NCI-H524 (cell line): ENCODE data around the gene TNNI2.
"Not testable (repeated sequence)": the region's sequence is repeated elsewhere in the genome, so short reads cannot be mapped to it uniquely, and the experiment has no call there.

ENCODE experiments used
- DNase-seq, 2 experiments: peaks; one replicate each; lab custom pipeline; 2025; lab: John Stamatoyannopoulos, UW

Gene TNNI2

DNA sequence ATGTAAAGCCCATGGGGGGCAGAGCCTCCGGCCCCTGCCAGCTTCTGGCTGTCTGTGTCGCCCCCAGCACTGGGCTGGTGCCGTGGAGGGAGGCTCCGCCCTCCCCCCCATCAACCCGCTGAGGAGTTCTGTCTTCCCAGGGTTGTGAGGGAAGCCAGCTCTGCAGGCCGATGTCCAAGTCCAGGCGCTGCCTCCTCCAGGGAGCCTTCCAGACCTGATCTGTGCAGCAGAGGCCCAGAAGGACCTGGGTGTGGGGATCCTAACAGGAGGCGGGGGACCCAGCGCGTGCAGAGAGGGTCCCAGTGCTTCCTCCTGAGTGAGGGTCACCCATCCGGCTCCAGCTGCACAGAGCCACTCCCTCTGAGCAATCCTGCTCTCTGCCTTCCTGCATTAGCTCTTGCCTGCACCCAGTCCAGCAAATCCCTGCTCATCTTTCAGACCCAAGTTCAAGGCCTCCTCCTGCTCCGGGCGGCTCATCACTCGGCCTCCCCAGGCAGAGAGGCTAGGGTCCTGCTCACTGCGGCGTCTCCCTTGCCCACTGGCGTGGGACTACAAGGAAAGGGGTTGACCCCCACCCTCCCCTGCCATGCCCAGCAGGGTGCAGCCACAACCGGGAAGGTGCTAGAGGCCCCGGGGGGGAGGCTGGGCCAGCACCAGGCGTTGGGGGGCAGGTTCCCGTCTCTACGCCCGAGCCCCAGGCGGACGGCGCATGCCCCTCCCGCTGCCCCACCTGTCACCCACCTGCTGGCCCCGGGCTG is 36.5 kb downstream of the TNNI2 start:
- DNase-seq: peak in 1 of 2 experiments; percentile 30

- not testable (repeated sequence) for DNase-seq
These were observed 37.1 kb downstream of the TNNI2 start for GRCh38 chr11:1875851-1876301.

GRCh38 chr11:1876361-1877063 is 37.7 kb downstream of the TNNI2 start:
- no peak for DNase-seq

DNA sequence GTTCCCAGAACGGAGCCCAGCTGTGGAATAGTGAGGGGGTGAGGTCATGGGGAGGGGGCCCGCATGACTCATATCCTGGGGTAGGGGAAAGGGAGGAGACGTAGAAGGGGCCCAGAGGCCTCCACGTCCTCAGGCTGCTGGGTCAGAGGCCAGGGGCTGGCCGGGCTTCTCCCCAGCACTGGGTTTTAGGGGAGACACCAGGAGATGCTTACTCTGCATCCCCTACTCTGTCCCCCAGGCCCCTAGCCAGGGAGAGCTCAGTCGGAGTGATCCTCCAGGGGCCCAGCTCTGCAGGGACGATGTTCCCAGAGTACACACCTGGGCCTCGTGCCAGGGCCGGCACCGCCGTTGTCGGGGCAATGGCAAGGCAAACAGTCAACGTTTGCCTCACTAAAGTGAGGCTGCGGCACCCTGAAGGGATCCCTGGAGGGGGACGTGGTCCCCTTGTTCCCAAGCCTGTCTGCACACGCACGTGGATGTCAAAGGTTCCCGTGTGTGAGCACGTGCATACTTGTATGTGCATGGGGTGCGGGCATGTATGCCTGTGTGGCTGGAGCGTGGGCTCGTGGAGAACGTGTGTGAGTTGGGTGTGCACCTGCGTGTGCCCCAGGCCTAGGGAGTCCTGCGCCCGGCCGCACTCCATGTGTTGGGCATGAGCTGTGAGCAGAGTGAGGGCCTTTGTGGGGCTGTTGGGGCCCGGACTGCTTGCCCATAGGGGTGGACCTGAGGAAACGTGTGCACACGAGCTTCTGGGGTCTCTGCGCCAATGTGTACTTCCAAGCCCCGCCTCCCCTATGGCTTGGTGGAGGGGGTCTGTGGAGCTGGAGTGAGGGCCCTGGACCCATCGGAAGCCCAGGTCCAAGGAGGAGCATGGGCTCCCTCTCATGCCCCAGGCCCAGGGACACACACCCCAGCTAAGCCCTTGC is 38.7 kb downstream of the TNNI2 start:
- DNase-seq: no peak

DNA sequence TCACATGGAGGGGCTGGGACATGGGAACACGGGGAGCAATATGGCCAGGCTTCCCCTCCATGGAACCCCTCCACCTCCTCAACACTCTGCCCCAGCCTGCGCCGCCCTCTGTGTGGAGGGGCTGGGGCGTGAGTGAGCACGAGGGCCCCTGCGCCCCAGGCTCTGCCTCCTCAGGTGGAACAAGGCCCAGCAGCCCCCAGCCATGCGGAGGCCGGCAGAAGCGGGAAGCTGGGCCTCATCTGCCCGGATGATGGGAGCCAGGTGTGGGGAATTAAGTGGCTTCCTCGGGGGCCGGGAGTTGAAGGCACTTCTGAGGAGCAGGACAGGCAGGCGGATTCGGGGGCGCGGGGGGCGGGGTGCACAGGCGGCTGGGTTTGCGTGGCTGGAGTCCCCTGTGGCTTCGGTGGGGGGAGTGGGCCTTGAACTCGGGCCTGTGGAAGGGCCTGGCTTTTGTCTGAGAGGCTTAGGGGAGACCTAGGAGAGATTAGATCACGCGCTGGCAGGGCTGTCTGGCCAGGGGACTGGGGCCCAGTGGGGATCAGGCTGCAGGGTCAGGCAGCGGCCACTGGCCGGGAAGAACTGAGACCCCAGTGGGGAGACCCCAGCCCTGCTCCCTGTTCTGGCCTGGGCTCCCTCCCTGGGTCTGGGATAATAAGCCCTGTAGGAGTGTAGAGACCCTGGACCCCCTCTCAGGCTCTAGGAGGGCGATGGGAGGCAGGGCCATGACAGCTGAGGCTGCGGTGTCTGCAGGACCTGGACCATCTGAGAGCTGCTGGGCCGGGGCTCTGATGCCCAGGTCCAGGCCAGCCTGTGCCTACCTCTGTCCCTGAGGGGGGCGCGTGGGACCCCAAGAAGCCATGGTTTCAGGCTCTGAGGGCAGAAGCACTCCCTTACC is 39.6 kb downstream of the TNNI2 start:
- DNase-seq: no peak

DNA sequence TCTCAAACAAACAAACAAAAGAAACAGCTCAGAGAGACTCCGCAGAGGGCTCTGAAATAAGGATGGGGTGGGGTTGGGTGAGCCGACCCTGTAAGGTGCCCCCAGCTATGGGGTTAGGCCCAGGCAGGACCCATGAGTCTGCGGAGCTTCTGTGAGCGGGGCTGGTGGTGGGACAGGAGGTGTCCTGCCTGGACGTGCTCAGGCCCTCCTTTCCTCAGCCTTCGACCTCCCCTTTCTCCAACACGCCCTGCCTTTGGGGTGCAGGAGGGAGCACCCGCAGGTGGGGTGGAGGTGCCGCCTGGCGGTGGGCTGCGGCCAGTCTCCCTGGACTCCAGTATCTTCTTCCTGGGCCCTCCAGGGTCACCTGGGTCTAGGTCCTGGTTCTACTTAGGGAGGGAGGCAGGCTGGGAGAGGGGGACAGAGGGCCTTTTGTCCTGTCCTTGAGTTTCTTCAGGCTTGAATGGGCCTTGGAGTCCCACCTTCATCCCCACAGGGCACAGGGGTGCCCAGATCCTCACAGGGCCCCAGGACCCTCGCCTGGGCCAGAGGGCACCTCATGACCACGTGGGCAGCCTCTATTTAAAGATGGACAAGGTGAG is 40.7 kb downstream of the TNNI2 start:
- DNase-seq: no peak

DNA sequence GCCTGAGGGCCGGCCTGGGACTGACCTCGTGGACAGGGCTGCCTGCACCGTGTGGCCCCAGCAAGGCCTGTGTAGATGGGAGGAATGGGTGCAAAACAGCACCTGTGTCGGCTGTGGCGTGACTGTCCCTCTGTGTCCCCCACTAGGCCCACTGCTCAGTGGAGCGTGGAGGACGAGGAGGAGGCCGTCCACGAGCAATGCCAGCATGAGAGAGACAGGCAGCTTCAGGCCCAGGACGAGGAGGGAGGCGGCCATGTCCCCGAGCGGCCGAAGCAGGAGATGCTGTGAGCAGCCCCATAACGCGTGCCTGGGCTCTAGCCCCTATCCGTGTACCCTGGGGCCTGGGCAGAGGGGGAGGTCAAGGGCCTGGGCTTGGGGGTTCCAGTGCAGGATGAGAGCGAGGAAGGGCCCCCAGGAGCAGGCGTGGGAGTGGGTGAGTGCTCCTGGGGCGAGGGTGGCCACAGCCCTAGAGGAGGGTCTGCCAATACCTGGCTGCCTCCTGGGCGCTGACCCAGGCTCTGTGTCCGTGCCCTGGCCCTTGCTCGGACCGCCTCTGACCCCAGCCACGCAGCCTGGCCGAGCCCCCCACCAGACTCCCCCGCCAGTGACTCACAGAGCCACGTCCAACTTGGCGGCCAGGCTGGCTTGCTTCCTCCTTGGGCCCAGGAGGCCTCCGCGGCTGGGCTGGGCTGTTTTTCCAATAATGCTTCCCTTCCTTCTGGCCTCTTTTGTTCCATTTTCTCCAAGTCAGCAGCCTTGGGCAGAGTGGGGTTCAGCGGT is 41.4 kb downstream of the TNNI2 start:
- DNase-seq: no peak

- no peak for DNase-seq
These were observed 42.1 kb downstream of the TNNI2 start for GRCh38 chr11:1880746-1881441.

DNA sequence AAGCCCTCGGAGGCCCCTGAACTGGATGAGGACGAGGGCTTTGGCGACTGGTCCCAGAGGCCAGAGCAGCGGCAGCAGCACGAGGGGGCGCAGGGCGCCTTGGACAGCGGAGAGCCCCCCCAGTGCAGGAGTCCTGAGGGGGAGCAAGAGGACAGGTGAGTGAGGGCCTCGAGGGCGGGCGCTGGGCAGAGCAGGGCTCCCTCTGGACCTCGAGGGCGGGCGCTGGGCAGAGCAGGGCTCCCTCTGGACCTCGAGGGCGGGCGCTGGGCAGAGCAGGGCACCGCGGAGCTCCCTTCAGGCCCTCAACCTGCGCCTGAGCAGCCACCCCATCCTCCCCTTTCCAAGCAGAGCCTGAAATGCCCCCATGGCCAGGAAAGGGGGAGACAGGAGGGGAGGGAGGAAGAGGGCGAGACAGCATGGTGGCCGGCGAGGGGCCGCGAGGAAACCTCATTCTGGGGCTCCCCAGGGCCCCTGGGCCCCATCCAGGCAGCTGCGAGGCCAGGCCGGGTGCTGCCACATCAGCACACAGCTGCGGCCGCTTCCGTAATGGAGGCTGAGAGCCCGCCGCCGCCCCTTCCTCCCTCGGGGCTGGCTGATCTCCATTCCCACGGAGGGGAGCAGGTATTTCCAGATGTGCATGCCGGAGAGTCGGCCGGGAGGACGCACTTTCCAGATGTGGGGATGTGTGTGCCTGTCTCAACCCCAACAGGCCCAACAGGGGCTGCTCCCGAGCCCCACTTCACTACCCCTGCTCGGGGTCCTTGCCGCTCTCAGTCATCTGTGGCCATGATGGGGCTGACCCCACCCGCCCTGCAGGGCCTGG is 42.9 kb downstream of the TNNI2 start:
- no peak for DNase-seq

DNA sequence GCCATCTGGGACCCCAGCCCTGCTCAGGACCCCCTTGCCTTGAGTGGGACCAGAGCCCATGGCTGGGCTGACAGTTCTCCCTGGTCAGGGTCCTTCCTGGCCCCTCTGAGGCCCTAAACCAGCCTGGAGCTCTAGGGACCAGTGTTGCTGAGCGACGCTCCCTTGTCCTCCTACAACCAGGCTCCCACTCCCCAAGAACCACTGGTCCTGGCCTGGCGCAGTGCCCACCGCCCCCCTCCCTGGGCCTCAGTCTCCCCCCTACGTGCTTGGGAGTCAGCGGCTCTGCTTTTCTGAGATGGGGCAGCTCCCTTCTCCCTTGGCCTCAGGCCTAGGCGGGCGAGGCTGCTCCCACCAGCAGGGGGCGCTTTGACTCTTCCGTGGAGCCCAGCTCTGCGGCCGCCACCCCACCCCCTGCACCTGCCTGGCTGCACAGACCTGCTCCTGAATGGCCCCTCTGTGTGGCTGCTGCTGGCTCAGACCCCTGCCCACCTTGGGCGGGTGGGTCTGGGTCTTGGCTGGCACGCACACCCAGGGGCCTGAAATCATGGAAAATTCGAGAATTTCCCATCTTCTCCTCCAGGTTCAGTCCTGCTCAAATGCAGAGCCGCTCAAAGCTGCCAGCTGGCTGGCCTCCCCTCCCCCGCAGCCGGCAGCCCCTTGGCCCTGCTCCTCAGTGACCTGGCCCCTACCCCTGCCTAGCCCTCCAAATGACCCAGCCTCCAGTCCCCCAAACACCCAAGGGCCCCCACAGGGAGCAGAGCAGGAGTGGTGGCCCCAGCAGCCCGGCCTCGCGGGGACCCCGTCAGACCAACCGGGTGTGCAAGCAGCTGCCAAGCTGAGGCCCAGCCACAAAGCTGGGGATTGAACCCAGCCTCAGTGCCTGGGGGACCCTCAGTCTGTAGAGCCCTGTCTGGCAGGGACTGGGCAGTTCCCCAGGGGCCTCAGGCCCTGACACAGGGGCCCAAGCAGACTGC is 43.8 kb downstream of the TNNI2 start:
- DNase-seq: peak in 1 of 2 experiments; percentile 50

DNA sequence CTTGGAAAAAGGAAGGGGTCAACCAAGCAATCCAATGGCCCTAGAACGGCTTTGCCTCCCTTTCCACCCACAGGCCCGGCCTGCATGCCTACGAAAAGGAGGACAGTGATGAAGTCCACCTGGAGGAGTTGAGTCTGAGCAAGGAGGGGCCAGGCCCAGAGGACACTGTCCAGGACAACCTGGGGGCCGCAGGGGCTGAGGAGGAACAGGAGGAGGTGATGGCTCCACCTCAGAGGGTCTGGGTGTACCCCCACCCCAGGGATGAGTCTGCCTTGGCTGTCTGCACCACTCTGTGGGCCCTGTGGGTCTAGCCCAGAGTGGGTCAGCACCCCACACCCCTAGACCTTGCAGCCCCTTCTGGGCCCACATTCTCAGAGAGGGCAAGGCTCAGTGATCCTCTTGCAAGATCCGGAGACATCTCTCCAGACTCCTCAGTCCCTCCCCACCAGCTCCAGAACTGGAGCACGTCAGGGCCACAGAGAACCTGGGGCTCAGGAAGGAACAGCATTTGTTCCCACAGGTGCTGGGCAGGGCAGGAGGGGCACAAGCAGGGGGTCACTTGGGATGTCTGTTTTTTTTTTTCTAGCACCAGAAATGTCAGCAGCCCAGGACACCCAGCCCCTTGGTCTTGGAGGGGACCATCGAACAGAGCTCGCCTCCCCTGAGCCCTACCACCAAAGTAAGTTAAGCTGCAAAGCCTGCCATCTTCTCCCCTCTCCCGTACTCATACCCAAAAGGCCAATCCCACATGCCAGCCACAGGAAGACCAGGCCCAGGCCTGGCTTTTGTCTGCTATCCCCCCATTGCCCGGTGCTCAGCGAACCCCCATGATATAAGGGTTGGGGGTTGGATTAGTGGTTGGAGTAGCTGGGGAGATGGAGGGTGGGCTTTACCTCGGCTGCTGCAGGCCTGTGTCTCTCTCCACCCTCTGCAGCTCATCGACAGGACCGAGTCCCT is 44.8 kb downstream of the TNNI2 start:
- no peak for DNase-seq

GRCh38 chr11:1884303-1884700 is 45.5 kb downstream of the TNNI2 start:
- no peak for DNase-seq

GRCh38 chr11:1886551-1886950 is 47.8 kb downstream of the TNNI2 start:
- not testable (repeated sequence) for DNase-seq

DNA sequence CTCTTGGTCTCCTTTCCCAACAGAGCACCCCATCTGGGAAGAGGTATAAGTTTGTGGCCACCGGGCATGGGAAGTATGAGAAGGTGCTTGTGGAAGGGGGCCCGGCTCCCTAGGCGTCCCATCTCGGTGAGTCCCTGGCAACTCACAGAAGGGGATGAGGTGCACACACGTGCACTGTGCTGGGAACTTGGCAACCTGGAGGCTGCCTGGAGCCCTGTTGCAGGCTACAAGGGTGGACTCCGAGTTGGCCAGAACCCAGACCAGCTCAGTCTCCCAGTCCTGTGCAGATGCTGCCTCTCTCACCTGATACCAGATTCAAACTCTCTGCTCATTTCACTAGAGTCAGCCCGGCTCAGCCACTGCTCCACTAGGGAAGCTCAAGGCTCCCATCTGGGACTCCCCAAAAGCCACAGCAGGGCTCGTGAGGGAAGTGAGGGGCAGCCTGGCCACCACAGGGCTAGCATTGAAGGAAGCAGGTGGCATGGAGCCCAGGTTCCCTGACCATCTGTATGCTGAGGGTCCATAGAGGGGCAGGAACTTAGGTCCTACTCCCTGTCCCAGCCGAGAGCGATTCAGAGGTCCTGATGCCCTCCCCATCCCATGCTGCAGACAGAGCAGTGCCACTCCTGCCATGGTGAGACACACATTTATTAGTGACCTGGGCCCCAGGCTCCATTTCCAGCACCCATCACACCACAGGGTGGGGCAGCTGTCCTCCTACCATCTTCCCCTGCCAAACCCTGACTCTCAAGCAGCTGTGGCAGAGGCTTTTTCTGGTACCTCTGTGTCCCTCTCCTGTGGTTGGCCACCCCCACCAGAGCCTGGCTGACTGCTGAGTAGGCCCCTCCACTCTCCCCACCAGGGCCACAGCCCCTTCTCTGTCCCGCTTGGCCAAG is 48.9 kb downstream of the TNNI2 start:
- no peak for DNase-seq

- DNase-seq: no peak
These were observed 49.6 kb downstream of the TNNI2 start for GRCh38 chr11:1888347-1888753.
